GM06990 (cell line): ENCODE measurements around the gene HIPK1.

Source experiments
- DNase-seq: peaks from one replicate; pipeline ENCODE4 v3.0.0-alpha.2; 2011; ENCODE audit not compliant: insufficient read length; ENCODE audit errors: extremely low read depth
- H3K27me3 ChIP-seq: replicated peaks from 2 replicates; pipeline ENCODE4 v1.6.0; 2011; ENCODE audit warnings: low read length; ENCODE audit not compliant: control insufficient read depth, insufficient read depth
- H3K36me3 ChIP-seq: 2 replicates; pipeline ENCODE4 v1.5.1; 2011; ENCODE audit warnings: low read length; ENCODE audit not compliant: control insufficient read depth, insufficient read depth
- H3K4me3 ChIP-seq: replicated peaks from 2 replicates; pipeline ENCODE4 v1.5.1; 2011; ENCODE audit warnings: low read depth, mild to moderate bottlenecking, control low read depth, low read length
- TF ChIP-seq, protein P1 (sequence below): IDR thresholded peaks from 2 replicates; pipeline ENCODE4 v1.5.1; 2011; ENCODE audit warnings: low read length, control low read depth, mild to moderate bottlenecking, inconsistent platforms; ENCODE audit not compliant: insufficient read depth, poor library complexity, severe bottlenecking

The HIPK1 gene

DNA sequence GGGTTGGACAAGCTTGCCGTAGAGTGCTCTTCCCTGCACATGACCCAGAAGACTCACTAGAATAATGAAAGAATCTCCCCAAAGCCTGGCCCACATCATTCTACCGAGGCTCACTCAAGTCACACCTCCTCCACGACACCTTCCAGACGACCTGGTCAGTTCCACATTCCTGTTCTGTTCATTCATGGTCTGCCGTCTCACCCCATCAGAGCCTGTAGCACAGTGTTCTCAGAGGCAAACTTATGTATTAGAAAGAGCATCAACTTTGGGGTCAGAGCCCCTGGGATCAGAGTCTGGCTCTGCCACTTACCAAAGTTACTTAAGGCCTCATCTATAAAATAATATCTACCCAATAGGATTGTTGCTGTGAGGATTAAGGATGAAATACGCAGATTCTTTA lies 57.7 kb downstream of the HIPK1 start:
- no peak for DNase-seq
- no peaks in the 10 kb centered on the region for H3K27me3 ChIP-seq
- no peaks in the 10 kb centered on the region for H3K36me3 ChIP-seq
- TF ChIP-seq, protein P1, sequence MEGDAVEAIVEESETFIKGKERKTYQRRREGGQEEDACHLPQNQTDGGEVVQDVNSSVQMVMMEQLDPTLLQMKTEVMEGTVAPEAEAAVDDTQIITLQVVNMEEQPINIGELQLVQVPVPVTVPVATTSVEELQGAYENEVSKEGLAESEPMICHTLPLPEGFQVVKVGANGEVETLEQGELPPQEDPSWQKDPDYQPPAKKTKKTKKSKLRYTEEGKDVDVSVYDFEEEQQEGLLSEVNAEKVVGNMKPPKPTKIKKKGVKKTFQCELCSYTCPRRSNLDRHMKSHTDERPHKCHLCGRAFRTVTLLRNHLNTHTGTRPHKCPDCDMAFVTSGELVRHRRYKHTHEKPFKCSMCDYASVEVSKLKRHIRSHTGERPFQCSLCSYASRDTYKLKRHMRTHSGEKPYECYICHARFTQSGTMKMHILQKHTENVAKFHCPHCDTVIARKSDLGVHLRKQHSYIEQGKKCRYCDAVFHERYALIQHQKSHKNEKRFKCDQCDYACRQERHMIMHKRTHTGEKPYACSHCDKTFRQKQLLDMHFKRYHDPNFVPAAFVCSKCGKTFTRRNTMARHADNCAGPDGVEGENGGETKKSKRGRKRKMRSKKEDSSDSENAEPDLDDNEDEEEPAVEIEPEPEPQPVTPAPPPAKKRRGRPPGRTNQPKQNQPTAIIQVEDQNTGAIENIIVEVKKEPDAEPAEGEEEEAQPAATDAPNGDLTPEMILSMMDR, result no peak
- no peak overlapping the region for H3K4me3 ChIP-seq

DNA sequence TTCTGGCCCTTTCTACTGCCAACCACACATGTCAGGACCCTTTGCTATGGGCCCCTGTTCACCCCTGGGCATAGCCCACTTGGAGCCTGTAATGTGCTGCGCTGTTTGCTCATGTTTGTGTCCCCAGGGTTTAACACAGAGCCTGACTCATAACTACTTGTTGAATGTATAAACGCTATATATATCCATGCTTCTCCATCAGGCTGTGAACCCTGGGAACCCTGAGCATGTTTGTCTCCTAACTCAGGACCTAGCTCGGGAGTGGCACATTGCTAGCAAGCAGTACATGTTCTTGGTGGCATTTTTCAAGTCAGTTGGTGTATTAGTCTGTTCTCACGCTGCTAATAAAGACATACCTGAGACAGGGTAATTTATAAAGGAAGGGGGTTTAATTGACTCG lies 58.1 kb downstream of the HIPK1 start:
- Histone ChIP-seq H3K36me3 (no peaks in the 10 kb centered on the region), H3K27me3 (no peaks in the 10 kb centered on the region), H3K4me3 (no peak overlapping the region)
- no peak for DNase-seq
- TF ChIP-seq, protein P1, result no peak

DNA sequence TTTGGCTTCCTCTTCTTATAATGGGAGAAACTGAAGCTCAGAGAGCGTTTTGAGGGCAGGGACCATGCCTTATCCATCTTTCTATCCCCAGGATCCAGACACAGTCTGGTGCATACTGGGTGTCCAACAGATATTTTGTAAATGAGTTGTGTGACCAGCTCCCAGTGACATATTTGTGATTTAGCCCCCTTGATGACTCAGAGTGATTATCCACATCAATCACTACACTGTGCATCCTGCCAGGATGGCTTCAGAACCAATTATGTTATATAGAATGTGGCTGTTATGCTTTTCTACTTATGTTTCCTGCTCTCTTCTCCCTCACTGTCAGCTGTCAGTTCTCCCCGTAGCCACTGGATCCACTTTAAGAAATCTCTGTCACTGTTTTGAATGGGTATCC lies 61.4 kb downstream of the HIPK1 start:
- Histone ChIP-seq H3K4me3 (no peak overlapping the region), H3K36me3 (no peaks in the 10 kb centered on the region)
- TF ChIP-seq, protein P1, result no peak

DNA sequence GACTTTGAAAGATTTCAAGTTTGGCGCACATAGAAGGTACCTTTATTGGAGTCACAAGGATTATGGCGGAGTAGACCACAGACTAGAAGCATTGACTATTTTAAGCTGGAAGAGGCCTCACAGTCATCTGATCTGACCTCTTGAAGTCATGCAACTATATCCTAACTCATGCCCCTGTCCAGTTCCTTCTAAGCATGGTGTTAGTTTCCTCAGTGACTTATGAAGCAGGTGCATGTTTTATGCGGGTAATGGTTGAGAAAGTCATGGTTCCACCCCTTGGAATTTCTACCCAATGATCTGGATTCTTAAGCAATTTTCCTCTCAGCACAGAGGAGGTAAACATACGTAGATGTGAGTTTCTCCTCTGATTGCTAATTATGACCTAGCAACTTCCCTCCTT lies 61.8 kb downstream of the HIPK1 start:
- DNase-seq, result no peak
- TF ChIP-seq, protein P1, result no peak
- Histone ChIP-seq H3K27me3 (no peaks in the 10 kb centered on the region), H3K36me3 (no peaks in the 10 kb centered on the region), H3K4me3 (no peak overlapping the region)

More for the DNA sequence above, 61.4 kb downstream of the HIPK1 start:
- no peaks in the 10 kb centered on the region for H3K27me3 ChIP-seq
- no peak for DNase-seq

DNA sequence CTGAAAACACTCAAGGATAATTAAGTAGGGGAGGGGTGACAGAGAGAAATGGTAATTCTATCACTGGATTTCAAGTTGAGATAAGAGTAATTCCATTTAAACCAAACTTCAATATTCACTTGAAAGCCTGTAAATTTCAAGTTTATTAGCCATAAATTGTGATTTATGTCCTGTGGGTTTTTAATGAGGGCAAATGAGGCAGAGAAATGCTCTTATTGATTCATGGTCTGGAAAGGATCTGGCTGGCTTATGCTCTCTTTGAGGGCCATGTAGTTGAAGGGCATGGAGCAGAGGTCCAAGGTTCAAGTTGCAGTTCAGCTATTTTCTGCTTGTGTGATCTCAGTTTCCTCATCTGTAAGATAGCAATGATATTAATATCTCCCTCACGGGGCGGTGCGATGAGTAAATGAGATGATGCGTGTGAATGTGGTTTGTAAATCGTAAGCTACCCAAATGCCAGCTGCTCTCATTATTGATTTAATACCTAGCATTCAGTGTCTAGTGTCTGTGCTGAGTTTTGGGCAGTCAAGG lies 62.4 kb downstream of the HIPK1 start:
- TF ChIP-seq, protein P1, result no peak
- Histone ChIP-seq H3K4me3 (no peak overlapping the region), H3K27me3 (no peaks in the 10 kb centered on the region), H3K36me3 (no peaks in the 10 kb centered on the region)
- DNase-seq, result no peak

DNA sequence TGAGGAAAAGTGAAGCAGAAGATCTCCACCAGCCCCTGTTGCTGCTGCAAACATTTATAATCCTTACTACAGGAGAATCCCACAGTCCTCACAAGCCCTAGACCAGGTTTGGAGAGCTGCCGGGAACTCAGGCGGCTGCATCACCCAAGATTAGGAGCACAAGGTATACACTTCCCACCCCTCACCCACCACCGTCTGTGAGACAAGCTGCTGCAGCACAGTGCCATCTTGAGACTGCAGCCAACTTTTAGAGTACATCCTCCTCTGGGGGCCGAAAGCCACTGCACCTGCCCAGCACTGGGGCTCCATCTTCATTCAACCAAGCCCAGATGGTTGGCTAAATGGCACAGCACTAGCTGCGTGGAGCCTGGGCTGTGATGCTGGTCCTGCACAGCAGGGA lies 63.9 kb downstream of the HIPK1 start:
- Histone ChIP-seq H3K27me3 (no peaks in the 10 kb centered on the region), H3K4me3 (no peak overlapping the region), H3K36me3 (no peaks in the 10 kb centered on the region)
- TF ChIP-seq, protein P1, result no peak
- DNase-seq, result no peak
